H1 (cell line): ENCODE measurements around the gene AMN. TPM values are rescaled to one million over a fixed set of nuclear protein-coding genes. Genes with fewer than 3 reads are reported as not detected.

ENCODE experiments used
- CTCF ChIA-PET: fragments of 300-600 bp; sonication (Branson Sonifier 250); formaldehyde crosslinking; loops from one replicate; lab custom pipeline; 2021; ENCODE audit not compliant: partially characterized antibody; lab: Charles Lee
- POLR2A ChIA-PET: fragments of 300-600 bp; sonication (Branson Sonifier 250); formaldehyde crosslinking; loops from one replicate; lab custom pipeline; 2021; ENCODE audit warnings: inconsistent platforms; ENCODE audit not compliant: partially characterized antibody; lab: Charles Lee
- DNase-seq, 2 experiments: peaks; one replicate each; pipeline versions ENCODE4 v3.0.0 to v3.0.0-alpha.2; 2010 to 2022; ENCODE audit warnings: low spot score in 2 of 2, low read depth in 1 of 2, mixed read lengths in 1 of 2
- FAIRE-seq: peaks from 2 replicates; lab custom pipeline; 2011; peaks lifted over from hg19 to GRCh38; lab: Jason Lieb, UNC
- H2AFZ ChIP-seq: 2 replicates; pipeline ENCODE4 v1.8.1; 2012; ENCODE audit warnings: low read length, inconsistent platforms
- H2AK5ac ChIP-seq: 2 replicates; pipeline ENCODE4 v1.6.1; 2013; ENCODE audit warnings: low read depth, low read length
- H2BK120ac ChIP-seq: replicated peaks from 2 replicates; pipeline ENCODE3; 2013; ENCODE audit warnings: low read depth, low read length, inconsistent platforms
- H2BK12ac ChIP-seq: 2 replicates; pipeline ENCODE4 v1.6.1; 2013; ENCODE audit warnings: low read depth, low read length
- H2BK15ac ChIP-seq: 2 replicates; pipeline ENCODE4 v1.6.1; 2013; ENCODE audit warnings: low read length
- H2BK20ac ChIP-seq: 2 replicates; pipeline ENCODE4 v1.6.1; 2013; ENCODE audit warnings: low read length
- H2BK5ac ChIP-seq: 2 replicates; pipeline ENCODE4 v1.6.1; 2013; ENCODE audit warnings: low read depth, low read length
- H3K14ac ChIP-seq: 2 replicates; pipeline ENCODE4 v1.6.1; 2013; ENCODE audit warnings: inconsistent platforms; ENCODE audit not compliant: insufficient read length
- H3K18ac ChIP-seq: 2 replicates; pipeline ENCODE4 v1.6.1; 2013; ENCODE audit warnings: low read length; ENCODE audit errors: extremely low read depth
- H3K23ac ChIP-seq: 2 replicates; pipeline ENCODE4 v1.6.1; 2013; ENCODE audit warnings: inconsistent platforms; ENCODE audit not compliant: insufficient read length
- H3K23me2 ChIP-seq: 2 replicates; pipeline ENCODE4 v1.6.1; 2013; ENCODE audit warnings: low read depth, low read length
- H3K27ac ChIP-seq: 2 replicates; pipeline ENCODE4 v1.6.1; 2011; ENCODE audit warnings: low read depth, low read length, inconsistent platforms
- H3K27me3 ChIP-seq, 4 experiments: replicated peaks in 1 of 4; 1 replicate in 1 of 4; 2 replicates in 3 of 4; pipeline versions ENCODE4 v1.6.1 to v1.8.1; 2011 to 2013; ENCODE audit warnings: low read length in 3 of 4, mild to moderate bottlenecking in 3 of 4, inconsistent platforms in 2 of 4, mixed read lengths in 2 of 4, moderate library complexity in 1 of 4; ENCODE audit not compliant: control insufficient read depth in 3 of 4, insufficient read depth in 3 of 4; ENCODE audit errors: extremely low read depth in 1 of 4
- H3K36me3 ChIP-seq, 4 experiments: 2 replicates each; pipeline versions ENCODE4 v1.6.1 to v1.8.1; 2011 to 2013; ENCODE audit warnings: mild to moderate bottlenecking in 4 of 4, low read length in 3 of 4, moderate library complexity in 2 of 4, control low read depth in 1 of 4, inconsistent platforms in 1 of 4; ENCODE audit not compliant: insufficient read depth in 4 of 4, control insufficient read depth in 2 of 4
- H3K4ac ChIP-seq: replicated peaks from 2 replicates; pipeline ENCODE3; 2013; ENCODE audit warnings: low read length, low read depth, mixed read lengths, inconsistent platforms; ENCODE audit not compliant: insufficient read length
- H3K4me1 ChIP-seq, 4 experiments: replicated peaks in 1 of 4; 1 replicate in 1 of 4; 2 replicates in 3 of 4; pipeline versions ENCODE4 v1.6.1 to v1.8.1; 2011 to 2013; ENCODE audit warnings: low read length in 3 of 4, inconsistent platforms in 2 of 4, mixed read lengths in 1 of 4; ENCODE audit not compliant: insufficient read depth in 4 of 4, control insufficient read depth in 3 of 4
- H3K4me2 ChIP-seq, 2 experiments: 2 replicates each; pipeline versions ENCODE4 v1.6.1 to v1.8.1; 2011 to 2013; ENCODE audit warnings: low read depth in 2 of 2, low read length in 2 of 2, control low read depth in 1 of 2, inconsistent platforms in 1 of 2, mild to moderate bottlenecking in 1 of 2; ENCODE audit not compliant: insufficient read depth in 1 of 2
- H3K4me3 ChIP-seq, 4 experiments: fragments of 200-600, 300-600 bp in 1 of 4; sonication (generic), shearing (Covaris generic), sonication (Bioruptor Twin) in 1 of 4; 2 replicates each; pipeline versions ENCODE4 v1.5.1 to v1.8.1; 2011 to 2016; ENCODE audit warnings: low read length in 4 of 4, low read depth in 3 of 4, control low read depth in 2 of 4, inconsistent platforms in 2 of 4, mild to moderate bottlenecking in 2 of 4, mixed read lengths in 1 of 4, moderate library complexity in 1 of 4; ENCODE audit not compliant: insufficient read depth in 2 of 4; ENCODE audit errors: extremely low read depth in 1 of 4
- H3K56ac ChIP-seq: replicated peaks from 2 replicates; pipeline ENCODE3; 2013; ENCODE audit warnings: low read depth, mild to moderate bottlenecking, mixed read lengths, low read length, inconsistent platforms; ENCODE audit not compliant: insufficient read length
- H3K79me1 ChIP-seq: 2 replicates; pipeline ENCODE4 v1.6.1; 2013; ENCODE audit warnings: low read depth, low read length, control low read depth
- H3K79me2 ChIP-seq, 2 experiments: 2 replicates each; pipeline versions ENCODE4 v1.6.1 to v1.8.1; 2012 to 2013; ENCODE audit warnings: low read length in 2 of 2, mild to moderate bottlenecking in 2 of 2, inconsistent platforms in 1 of 2; ENCODE audit not compliant: insufficient read depth in 2 of 2, control insufficient read depth in 1 of 2
- H3K9ac ChIP-seq, 4 experiments: replicated peaks in 1 of 4; 1 replicate in 1 of 4; 2 replicates in 3 of 4; pipeline versions ENCODE4 v1.6.1 to v1.8.1; 2011 to 2013; ENCODE audit warnings: low read depth in 3 of 4, low read length in 3 of 4, control low read depth in 2 of 4, mild to moderate bottlenecking in 2 of 4, moderate library complexity in 2 of 4, inconsistent platforms in 1 of 4; ENCODE audit errors: extremely low read depth in 1 of 4
- H3K9me3 ChIP-seq, 2 experiments: 2 replicates each; pipeline versions ENCODE4 v1.6.1 to v1.8.1; 2012 to 2013; ENCODE audit warnings: mild to moderate bottlenecking in 2 of 2, moderate library complexity in 2 of 2, control low read depth in 1 of 2, inconsistent platforms in 1 of 2, low read depth in 1 of 2, low read length in 1 of 2, mixed read lengths in 1 of 2; ENCODE audit not compliant: insufficient read depth in 2 of 2
- H4K20me1 ChIP-seq, 2 experiments: replicated peaks in 1 of 2; 2 replicates each; pipeline versions ENCODE3 to v1.8.1; 2011 to 2013; ENCODE audit warnings: inconsistent platforms in 2 of 2, low read length in 2 of 2, mild to moderate bottlenecking in 1 of 2; ENCODE audit not compliant: insufficient read depth in 2 of 2, control insufficient read depth in 1 of 2
- H4K5ac ChIP-seq: 2 replicates; pipeline ENCODE4 v1.6.1; 2013; ENCODE audit warnings: low read length, low read depth, mixed read lengths, inconsistent platforms; ENCODE audit not compliant: insufficient read length
- H4K8ac ChIP-seq: 2 replicates; pipeline ENCODE4 v1.8.0; 2013; ENCODE audit warnings: mild to moderate bottlenecking, moderate library complexity, low read length, inconsistent platforms; ENCODE audit not compliant: insufficient read depth; ENCODE audit errors: extremely low read depth
- H4K91ac ChIP-seq: replicated peaks from 2 replicates; pipeline ENCODE3; 2013; ENCODE audit warnings: low read length, mixed read lengths, inconsistent platforms; ENCODE audit not compliant: insufficient read length
- CHD2 ChIP-seq: IDR thresholded peaks from 2 replicates; pipeline ENCODE4 v1.6.1; 2012; ENCODE audit warnings: low read length, improper control_type of control experiment
- KDM1A ChIP-seq: fragments of 200-600, 300-600 bp; sonication (generic); IDR thresholded peaks from 2 replicates; pipeline ENCODE4 v1.7.1; 2016; ENCODE audit warnings: mild to moderate bottlenecking, low read length, borderline replicate concordance
- POLR2AphosphoS5 ChIP-seq: IDR thresholded peaks from 2 replicates; pipeline ENCODE4 v1.6.1; 2011; ENCODE audit warnings: low read depth, low read length
- SUZ12 ChIP-seq: fragments of 200-600 bp; sonication (generic); IDR thresholded peaks from 2 replicates; pipeline ENCODE4 v1.6.1; 2012; ENCODE audit warnings: mild to moderate bottlenecking, inconsistent platforms, low read length, moderate library complexity, mixed read lengths
- WGBS, 2 experiments: shearing (Covaris generic) in 1 of 2; methylation state at CpG; one replicate each; pipeline versions ENCODE4 v1.1.6 to v1.1.7; 2013 to 2015; ENCODE audit warnings: low lambda C conversion rate in 2 of 2, mixed read lengths in 2 of 2, inconsistent platforms in 1 of 2, low coverage in 1 of 2, missing lambda C conversion rate in 1 of 2; ENCODE audit not compliant: insufficient replicate concordance in 2 of 2, insufficient coverage in 1 of 2, insufficient read length in 1 of 2; ENCODE audit errors: extremely low coverage in 1 of 2, missing lambda C conversion rate in 1 of 2; 5-methylcytosine and 5-hydroxymethylcytosine counted together
- polyA plus RNA-seq, 7 experiments: library from polyadenylated mRNA; depleted of rRNA in 3 of 7; stranded (reverse) in 5 of 7; unstranded in 2 of 7; fragments of >200 nt in 5 of 7; fragments of 200-250 nt in 2 of 7; gene quantifications; 1 replicate in 5 of 7; 2 replicates in 1 of 7; 4 replicates in 1 of 7; pipeline versions ENCODE4 v1.2.1 to v1.2.3, GENCODE V29; 2011 to 2013; ENCODE audit warnings: missing spikeins in 2 of 7, mixed read lengths in 2 of 7
- total RNA-seq: library from RNA; stranded (reverse); fragmentation: NEBNext Ultra II Directional; extraction: Animal tissue kit (Norgen Biotek cat#: 25700); gene quantifications from 2 replicates; pipeline ENCODE4 v1.2.1, GENCODE V29; 2021

AMN gene
- total and polyA plus RNA-seq, 2 of the 8 experiments (the other 6 are each of a cell fraction or from before 2014, with no cell fraction given), result 0.77 to 1.5 TPM

- H2BK5ac ChIP-seq, result no peak overlapping the region
- H3K27me3 ChIP-seq, result no peaks in the 10 kb centered on the region
- 93% methylated on average over 5 of the region's 5 CpGs; no CpG with 5 or more reads in 1 of the 2 experiments for WGBS, 2 experiments
- no peak overlapping the region for H2BK15ac ChIP-seq
- CTCF ChIA-PET, result no interaction called here
- no peak overlapping the region for H4K5ac ChIP-seq
- H3K4ac ChIP-seq, result no peak overlapping the region
- peaks cover 0 to 1% of the 10 kb centered on the region in 2 experiments for H4K20me1 ChIP-seq
- H3K23me2 ChIP-seq, result no peaks in the 10 kb centered on the region; the same call in 1 of the 2 replicates
- no peak overlapping the region for H3K9ac ChIP-seq
- H3K4me1 ChIP-seq, result peaks cover 0 to 2% (median 0%) of the 10 kb centered on the region in 4 experiments; a peak in 1 of 7 replicates
- H2BK20ac ChIP-seq, result no peak overlapping the region
- H3K56ac ChIP-seq, result no peak overlapping the region
- no peak overlapping the region for H3K4me2 ChIP-seq
- H3K14ac ChIP-seq, result no peak overlapping the region
- H2BK120ac ChIP-seq, result no peak overlapping the region
- H3K23ac ChIP-seq, result no peak overlapping the region
- no peak overlapping the region for H4K8ac ChIP-seq
- H3K79me1 ChIP-seq, result no peaks in the 10 kb centered on the region
- no peaks in the 10 kb centered on the region for H3K9me3 ChIP-seq
- H3K36me3 ChIP-seq, result no peaks in the 10 kb centered on the region; a peak in 2 of 8 replicates
- no peaks in the 10 kb centered on the region for H3K79me2 ChIP-seq
- FAIRE-seq, result no peak
- H4K91ac ChIP-seq, result no peak overlapping the region
- POLR2A ChIA-PET, result no interaction called here
- H2BK12ac ChIP-seq, result no peak overlapping the region
- H2AK5ac ChIP-seq, result no peak overlapping the region
- H3K4me3 ChIP-seq, result no peak overlapping the region
- DNase-seq, result no peak
- H3K27ac ChIP-seq, result no peak overlapping the region
- no peak overlapping the region for H3K18ac ChIP-seq
- no peak overlapping the region for H2AFZ ChIP-seq
- TF ChIP-seq CHD2 (no peak), SUZ12 (no peak), KDM1A (no peak), POLR2AphosphoS5 (no peak)
These were observed 39.3 kb upstream of the AMN start for GRCh38 chr14:102883089-102883541.
